Stimulated activated CD8-positive, alpha-beta memory T cell treated with anti-CD3 and anti-CD28 coated beads, Interleukin-15, amount 100 ng/mL, for 4 hours (primary cell): ENCODE data around the gene KRTAP5-3.
"Not testable (repeated sequence)": the region's sequence is repeated elsewhere in the genome, so short reads cannot be mapped to it uniquely, and the experiment has no call there.

Experiments
- DNase-seq, 2 donors: peaks; one replicate each; pipeline ENCODE4 v3.0.0-alpha.2; 2020; ENCODE audit warnings: low read depth in 2 of 2

KRTAP5-3 gene

GRCh38 chr11:1608363-1608762, at the start of gene KRTAP5-3:
Gene KRTAP5-3 (minus strand): TSS chr11:1608463. CDS start chr11:1608385, 78 bp downstream.
- no peak for DNase-seq

GRCh38 chr11:1656670-1657069, 48.4 kb upstream of the KRTAP5-3 start:
- DNase-seq = no peak

- DNase-seq = no peak
Observed at GRCh38 chr11:1656061-1656441, 47.8 kb upstream of the KRTAP5-3 start.

GRCh38 chr11:1655168-1656060, 47.2 kb upstream of the KRTAP5-3 start:
- no peak for DNase-seq

- no peak for DNase-seq
Observed at GRCh38 chr11:1654388-1655167, 46.3 kb upstream of the KRTAP5-3 start.

GRCh38 chr11:1653541-1654387, 45.5 kb upstream of the KRTAP5-3 start:
- DNase-seq = no peak

GRCh38 chr11:1652771-1653540, 44.7 kb upstream of the KRTAP5-3 start:
- peak; percentile 34 to 57 for DNase-seq

- DNase-seq = no peak
Observed at GRCh38 chr11:1652442-1652770, 44.1 kb upstream of the KRTAP5-3 start.

- no peak for DNase-seq
Observed at GRCh38 chr11:1652026-1652425, 43.8 kb upstream of the KRTAP5-3 start.

GRCh38 chr11:1651411-1651980, 43.2 kb upstream of the KRTAP5-3 start:
- DNase-seq = no peak

- no peak for DNase-seq
Observed at GRCh38 chr11:1650918-1651262, 42.6 kb upstream of the KRTAP5-3 start.

GRCh38 chr11:1650034-1650917, 42.0 kb upstream of the KRTAP5-3 start:
- DNase-seq = no peak

GRCh38 chr11:1648653-1649420, 40.6 kb upstream of the KRTAP5-3 start:
- no peak for DNase-seq

- no peak for DNase-seq
Observed at GRCh38 chr11:1647901-1648652, 39.8 kb upstream of the KRTAP5-3 start.

- DNase-seq = not testable (repeated sequence)
Observed at GRCh38 chr11:1646540-1646939, 38.3 kb upstream of the KRTAP5-3 start.

GRCh38 chr11:1645357-1645821, 37.1 kb upstream of the KRTAP5-3 start:
- no peak for DNase-seq

GRCh38 chr11:1644601-1645356, 36.5 kb upstream of the KRTAP5-3 start:
- DNase-seq = no peak
